ENCODE measurements around the gene HGD. TPM values are rescaled to one million over a fixed set of nuclear protein-coding genes. Genes with fewer than 3 reads are reported as not detected.

Gene HGD
- polyA plus RNA-seq, 2 of the 4 experiments (the other 2 are of a cell fraction) = 48.8 to 101 TPM

DNA sequence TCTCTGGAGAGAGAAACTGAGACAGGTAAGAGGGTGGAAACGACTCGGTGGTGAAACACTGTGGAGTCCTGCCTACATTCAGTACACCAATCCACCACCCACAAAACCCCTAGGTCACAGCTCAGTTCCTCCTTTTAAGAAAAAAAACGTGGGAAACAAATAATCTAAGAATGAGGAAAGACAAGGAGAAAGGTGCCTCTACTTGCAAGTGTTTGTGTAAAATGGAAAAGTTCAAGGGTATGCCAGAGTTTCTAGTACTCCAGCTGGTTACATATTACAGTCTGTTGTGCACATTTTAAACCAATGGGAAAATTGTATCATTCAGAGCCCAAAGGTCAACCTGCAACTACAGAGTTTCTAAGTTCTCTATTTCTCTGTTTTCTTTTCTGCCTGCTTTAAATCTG, 32.2 kb downstream of the HGD start:
- Histone ChIP-seq H3K9me3 (no peaks in the 10 kb centered on the region), H3K4me1 (no peaks in the 10 kb centered on the region), H3K27ac (no peak overlapping the region), H3K4me2 (no peak overlapping the region), H3K4me3 (no peak overlapping the region)
- WGBS (ENCODE audit: missing lambda C conversion rate) = 64% methylated on average over 3 of the region's 3 CpGs
- FAIRE-seq = no peak
- ATAC-seq = no peak
- TF ChIP-seq TP53 (CRISPR knock-in tag; IDR thresholded peaks at IDR 0.05) (no peak), KDM1A (IDR thresholded peaks at IDR 0.05; ENCODE audit: low read depth) (no peak), CBX8 (IDR thresholded peaks at IDR 0.05) (no peak), CHD4 (IDR thresholded peaks at IDR 0.05; ENCODE audit: borderline replicate concordance) (no peak), RARB (CRISPR knock-in tag; IDR thresholded peaks at IDR 0.05) (no peak), ZC3H11A (IDR thresholded peaks at IDR 0.05) (no peak), FOXS1 (CRISPR knock-in tag; IDR thresholded peaks at IDR 0.05) (no peak), CHD2 (IDR thresholded peaks at IDR 0.05; ENCODE audit: low read length, partially characterized antibody) (no peak), FOSB (CRISPR knock-in tag; IDR thresholded peaks at IDR 0.05) (no peak), JUNB (IDR thresholded peaks at IDR 0.05) (no peak), CEBPB (IDR thresholded peaks at IDR 0.05) (no peak), CBX2 (IDR thresholded peaks at IDR 0.05; ENCODE audit: borderline replicate concordance, low read depth) (no peak)
- TF ChIP-seq, protein P1, sequence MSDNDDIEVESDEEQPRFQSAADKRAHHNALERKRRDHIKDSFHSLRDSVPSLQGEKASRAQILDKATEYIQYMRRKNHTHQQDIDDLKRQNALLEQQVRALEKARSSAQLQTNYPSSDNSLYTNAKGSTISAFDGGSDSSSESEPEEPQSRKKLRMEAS (IDR thresholded peaks at IDR 0.05) = no peak
- TF ChIP-seq, protein P2, sequence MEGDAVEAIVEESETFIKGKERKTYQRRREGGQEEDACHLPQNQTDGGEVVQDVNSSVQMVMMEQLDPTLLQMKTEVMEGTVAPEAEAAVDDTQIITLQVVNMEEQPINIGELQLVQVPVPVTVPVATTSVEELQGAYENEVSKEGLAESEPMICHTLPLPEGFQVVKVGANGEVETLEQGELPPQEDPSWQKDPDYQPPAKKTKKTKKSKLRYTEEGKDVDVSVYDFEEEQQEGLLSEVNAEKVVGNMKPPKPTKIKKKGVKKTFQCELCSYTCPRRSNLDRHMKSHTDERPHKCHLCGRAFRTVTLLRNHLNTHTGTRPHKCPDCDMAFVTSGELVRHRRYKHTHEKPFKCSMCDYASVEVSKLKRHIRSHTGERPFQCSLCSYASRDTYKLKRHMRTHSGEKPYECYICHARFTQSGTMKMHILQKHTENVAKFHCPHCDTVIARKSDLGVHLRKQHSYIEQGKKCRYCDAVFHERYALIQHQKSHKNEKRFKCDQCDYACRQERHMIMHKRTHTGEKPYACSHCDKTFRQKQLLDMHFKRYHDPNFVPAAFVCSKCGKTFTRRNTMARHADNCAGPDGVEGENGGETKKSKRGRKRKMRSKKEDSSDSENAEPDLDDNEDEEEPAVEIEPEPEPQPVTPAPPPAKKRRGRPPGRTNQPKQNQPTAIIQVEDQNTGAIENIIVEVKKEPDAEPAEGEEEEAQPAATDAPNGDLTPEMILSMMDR (IDR thresholded peaks at IDR 0.05) = no peak
- TF ChIP-seq, protein P3, sequence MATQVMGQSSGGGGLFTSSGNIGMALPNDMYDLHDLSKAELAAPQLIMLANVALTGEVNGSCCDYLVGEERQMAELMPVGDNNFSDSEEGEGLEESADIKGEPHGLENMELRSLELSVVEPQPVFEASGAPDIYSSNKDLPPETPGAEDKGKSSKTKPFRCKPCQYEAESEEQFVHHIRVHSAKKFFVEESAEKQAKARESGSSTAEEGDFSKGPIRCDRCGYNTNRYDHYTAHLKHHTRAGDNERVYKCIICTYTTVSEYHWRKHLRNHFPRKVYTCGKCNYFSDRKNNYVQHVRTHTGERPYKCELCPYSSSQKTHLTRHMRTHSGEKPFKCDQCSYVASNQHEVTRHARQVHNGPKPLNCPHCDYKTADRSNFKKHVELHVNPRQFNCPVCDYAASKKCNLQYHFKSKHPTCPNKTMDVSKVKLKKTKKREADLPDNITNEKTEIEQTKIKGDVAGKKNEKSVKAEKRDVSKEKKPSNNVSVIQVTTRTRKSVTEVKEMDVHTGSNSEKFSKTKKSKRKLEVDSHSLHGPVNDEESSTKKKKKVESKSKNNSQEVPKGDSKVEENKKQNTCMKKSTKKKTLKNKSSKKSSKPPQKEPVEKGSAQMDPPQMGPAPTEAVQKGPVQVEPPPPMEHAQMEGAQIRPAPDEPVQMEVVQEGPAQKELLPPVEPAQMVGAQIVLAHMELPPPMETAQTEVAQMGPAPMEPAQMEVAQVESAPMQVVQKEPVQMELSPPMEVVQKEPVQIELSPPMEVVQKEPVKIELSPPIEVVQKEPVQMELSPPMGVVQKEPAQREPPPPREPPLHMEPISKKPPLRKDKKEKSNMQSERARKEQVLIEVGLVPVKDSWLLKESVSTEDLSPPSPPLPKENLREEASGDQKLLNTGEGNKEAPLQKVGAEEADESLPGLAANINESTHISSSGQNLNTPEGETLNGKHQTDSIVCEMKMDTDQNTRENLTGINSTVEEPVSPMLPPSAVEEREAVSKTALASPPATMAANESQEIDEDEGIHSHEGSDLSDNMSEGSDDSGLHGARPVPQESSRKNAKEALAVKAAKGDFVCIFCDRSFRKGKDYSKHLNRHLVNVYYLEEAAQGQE (IDR thresholded peaks at IDR 0.05) = no peak
- CTCF ChIA-PET = interaction anchor here (1.5 kb wide), 1 partner anchor 27 kb away, joined by 4 read pairs; no protein-coding TSS in a partner anchor
- DNase-seq (ENCODE audit: low read depth in 1 of 2, low spot score in 1 of 2) = no peak
- POLR2A ChIA-PET = no interaction called here

DNA sequence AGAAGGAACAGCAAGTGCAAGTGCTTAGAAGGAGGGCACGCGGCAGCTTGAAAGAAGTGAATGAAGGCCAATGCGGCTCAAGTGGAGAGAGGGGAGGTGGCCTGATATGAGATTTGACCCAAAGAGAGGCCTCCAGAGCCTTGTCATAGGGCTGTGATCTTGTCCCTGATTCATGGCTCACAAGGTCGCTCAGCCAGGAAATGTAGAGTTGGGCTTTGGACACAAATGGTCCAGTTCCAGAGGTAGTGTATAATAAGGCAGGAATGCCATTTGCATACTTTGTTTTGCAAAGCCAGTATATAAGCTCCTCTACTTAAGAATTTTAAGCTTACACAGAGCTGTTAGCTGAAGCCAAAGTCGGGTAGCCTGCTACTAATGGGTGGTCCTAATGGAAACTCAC, 33.7 kb downstream of the HGD start:
- 77% methylated on average over 5 of the region's 5 CpGs for WGBS (ENCODE audit: missing lambda C conversion rate)
- no peak overlapping the region for H3K4me3 ChIP-seq
- ChIA-PET CTCF (interaction anchor here (1.6 kb wide), 1 partner anchor 147 kb away, joined by 4 read pairs; no protein-coding TSS in a partner anchor), POLR2A (interaction anchor here (1.0 kb wide), 1 partner anchor 299 kb away, joined by 3 read pairs; the partner anchor contains the start of gene LRRC58)
- no peaks in the 10 kb centered on the region for H3K4me1 ChIP-seq
- ATAC-seq (no peak), FAIRE-seq (no peak), DNase-seq (ENCODE audit: low read depth in 1 of 2, low spot score in 1 of 2) (no peak)
- H3K27ac ChIP-seq = no peak overlapping the region
- H3K9me3 ChIP-seq = no peaks in the 10 kb centered on the region
- no peak overlapping the region for H3K4me2 ChIP-seq
- TF ChIP-seq, protein P4, sequence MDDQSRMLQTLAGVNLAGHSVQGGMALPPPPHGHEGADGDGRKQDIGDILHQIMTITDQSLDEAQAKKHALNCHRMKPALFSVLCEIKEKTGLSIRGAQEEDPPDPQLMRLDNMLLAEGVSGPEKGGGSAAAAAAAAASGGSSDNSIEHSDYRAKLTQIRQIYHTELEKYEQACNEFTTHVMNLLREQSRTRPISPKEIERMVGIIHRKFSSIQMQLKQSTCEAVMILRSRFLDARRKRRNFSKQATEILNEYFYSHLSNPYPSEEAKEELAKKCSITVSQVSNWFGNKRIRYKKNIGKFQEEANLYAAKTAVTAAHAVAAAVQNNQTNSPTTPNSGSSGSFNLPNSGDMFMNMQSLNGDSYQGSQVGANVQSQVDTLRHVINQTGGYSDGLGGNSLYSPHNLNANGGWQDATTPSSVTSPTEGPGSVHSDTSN (IDR thresholded peaks at IDR 0.05) = no peak
- TF ChIP-seq ZSCAN20 (CRISPR knock-in tag; IDR thresholded peaks at IDR 0.05) (no peak), BHLHE40 (IDR thresholded peaks at IDR 0.05; ENCODE audit: low read depth, low read length) (no peak)
